HEK293 (cell line): ENCODE results near the gene SEMA4F.

Source experiments
- GLIS1 ChIP-seq: fragments of 450-650 bp; formaldehyde crosslinking; IDR thresholded peaks from 2 replicates; pipeline ENCODE4 v1.5.1; 2016; ENCODE audit warnings: missing biosample characterization, missing genetic modification characterization
- IKZF3 ChIP-seq: fragments of 450-650 bp; IDR thresholded peaks from 2 replicates; pipeline ENCODE4 v1.5.0; 2018; ENCODE audit warnings: missing biosample characterization, mild to moderate bottlenecking, missing genetic modification characterization, moderate library complexity
- PRDM1 ChIP-seq: fragments of 450-650 bp; formaldehyde crosslinking; IDR thresholded peaks from 2 replicates; pipeline ENCODE4; 2016; ENCODE audit warnings: missing biosample characterization, missing genetic modification characterization
- PRDM2 ChIP-seq: fragments of 450-650 bp; formaldehyde crosslinking; IDR thresholded peaks from 2 replicates; pipeline ENCODE4 v1.5.1; 2016; ENCODE audit warnings: missing biosample characterization, missing genetic modification characterization, borderline replicate concordance
- TRIM28 ChIP-seq: IDR thresholded peaks from 2 replicates; pipeline ENCODE4 v1.6.1; 2011; ENCODE audit warnings: low read length, control low read depth, borderline replicate concordance
- ZBTB1 ChIP-seq: fragments of 450-650 bp; formaldehyde crosslinking; IDR thresholded peaks from 2 replicates; pipeline ENCODE4 v1.5.1; 2016; ENCODE audit warnings: missing biosample characterization, missing genetic modification characterization
- ZBTB26 ChIP-seq: fragments of 450-650 bp; formaldehyde crosslinking; optimal IDR thresholded peaks from 2 replicates; pipeline ENCODE3; 2016; ENCODE audit warnings: missing biosample characterization, mild to moderate bottlenecking, missing genetic modification characterization
- ZBTB44 ChIP-seq: fragments of 450-650 bp; IDR thresholded peaks from 2 replicates; pipeline ENCODE4 v1.5.1; 2018; ENCODE audit warnings: missing biosample characterization, mild to moderate bottlenecking, missing genetic modification characterization
- ZNF114 ChIP-seq: fragments of 450-650 bp; formaldehyde crosslinking; IDR thresholded peaks from 2 replicates; pipeline ENCODE4 v1.5.0; 2017; ENCODE audit warnings: missing biosample characterization, missing genetic modification characterization
- ZNF155 ChIP-seq: fragments of 450-650 bp; formaldehyde crosslinking; IDR thresholded peaks from 2 replicates; pipeline ENCODE4 v1.5.1; 2016; ENCODE audit warnings: missing biosample characterization, missing genetic modification characterization
- ZNF174 ChIP-seq: fragments of 450-650 bp; formaldehyde crosslinking; IDR thresholded peaks from 2 replicates; pipeline ENCODE4 v1.5.0; 2017; ENCODE audit warnings: missing biosample characterization, mild to moderate bottlenecking, missing genetic modification characterization
- ZNF211 ChIP-seq: fragments of 450-650 bp; formaldehyde crosslinking; IDR thresholded peaks from 2 replicates; pipeline ENCODE4 v1.5.1; 2016; ENCODE audit warnings: low read depth, missing biosample characterization, missing genetic modification characterization
- ZNF223 ChIP-seq: fragments of 450-650 bp; formaldehyde crosslinking; IDR thresholded peaks from 2 replicates; pipeline ENCODE4 v1.5.1; 2016; ENCODE audit warnings: missing biosample characterization, missing genetic modification characterization
- ZNF24 ChIP-seq: fragments of 450-650 bp; formaldehyde crosslinking; IDR thresholded peaks from 2 replicates; pipeline ENCODE4 v1.5.1; 2016; ENCODE audit warnings: missing biosample characterization, missing genetic modification characterization
- ZNF292 ChIP-seq: fragments of 450-650 bp; formaldehyde crosslinking; IDR thresholded peaks from 2 replicates; pipeline ENCODE4 v1.5.1; 2016; ENCODE audit warnings: low read depth, missing biosample characterization, missing genetic modification characterization, borderline replicate concordance
- ZNF341 ChIP-seq: fragments of 450-650 bp; formaldehyde crosslinking; IDR thresholded peaks from 2 replicates; pipeline ENCODE4; 2016; ENCODE audit warnings: low read depth, missing biosample characterization, missing genetic modification characterization
- ZNF48 ChIP-seq: fragments of 450-650 bp; formaldehyde crosslinking; IDR thresholded peaks from 2 replicates; pipeline ENCODE4 v1.5.1; 2016; ENCODE audit warnings: missing biosample characterization, missing genetic modification characterization
- ZNF561 ChIP-seq: fragments of 450-650 bp; IDR thresholded peaks from 2 replicates; pipeline ENCODE4 v1.5.1; 2018; ENCODE audit warnings: missing biosample characterization, missing genetic modification characterization, borderline replicate concordance
- ZNF580 ChIP-seq: fragments of 450-650 bp; formaldehyde crosslinking; IDR thresholded peaks from 2 replicates; pipeline ENCODE4 v1.5.1; 2016; ENCODE audit warnings: missing biosample characterization, missing genetic modification characterization
- ZNF629 ChIP-seq: fragments of 450-650 bp; formaldehyde crosslinking; IDR thresholded peaks from 2 replicates; pipeline ENCODE4 v1.5.1; 2017; ENCODE audit warnings: missing biosample characterization, missing genetic modification characterization
- ZNF645 ChIP-seq: fragments of 450-650 bp; formaldehyde crosslinking; IDR thresholded peaks from 2 replicates; pipeline ENCODE4; 2016; ENCODE audit warnings: missing biosample characterization, missing genetic modification characterization
- ZNF677 ChIP-seq: fragments of 450-650 bp; IDR thresholded peaks from 2 replicates; pipeline ENCODE4 v1.5.0; 2018; ENCODE audit warnings: missing biosample characterization, mild to moderate bottlenecking, missing genetic modification characterization, moderate library complexity
- TF ChIP-seq, protein P1 (sequence below): fragments of 450-650 bp; formaldehyde crosslinking; IDR thresholded peaks from 2 replicates; pipeline ENCODE4 v1.5.1; 2016; ENCODE audit warnings: missing biosample characterization, missing genetic modification characterization, low read depth
- TF ChIP-seq, protein P2 (sequence below): sonication (generic); formaldehyde crosslinking; IDR thresholded peaks from 2 replicates; pipeline ENCODE4 v1.8.1; 2022; ENCODE audit warnings: mild to moderate bottlenecking, moderate library complexity, missing genetic modification reagents
- TF ChIP-seq, protein P3 (sequence below): fragments of 450-650 bp; formaldehyde crosslinking; IDR thresholded peaks from 2 replicates; pipeline ENCODE4 v1.5.1; 2016; ENCODE audit warnings: missing biosample characterization, missing genetic modification characterization

SEMA4F gene

DNA sequence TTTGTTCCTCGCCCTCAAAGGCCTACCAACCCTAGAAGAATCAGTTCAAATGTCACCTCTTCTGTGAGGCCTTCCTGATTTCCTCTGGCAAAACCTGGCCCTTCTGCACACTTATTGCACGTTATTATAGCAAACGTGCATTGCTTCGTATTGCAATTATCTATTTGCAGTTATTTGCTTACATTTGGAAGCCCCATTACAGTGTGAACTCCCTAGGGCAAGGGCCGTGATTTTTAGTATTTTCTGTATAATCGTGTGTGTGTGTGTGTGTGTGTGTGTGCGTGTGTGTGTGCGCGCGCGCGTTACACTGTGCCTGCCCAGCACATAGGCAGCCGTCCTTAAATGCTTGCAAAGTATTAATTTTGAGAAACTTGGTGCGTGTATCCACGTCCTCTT is 460 bp upstream of the SEMA4F start (continued):
- no peak for TF ChIP-seq ZNF211 (tag by site-specific recombination)
- no peak for TF ChIP-seq IKZF3 (tag by site-specific recombination)
- no peak; the same call in 1 of the 2 replicates for TF ChIP-seq ZNF561 (tag by site-specific recombination)
- no peak for TF ChIP-seq PRDM1 (tag by site-specific recombination)
- TF ChIP-seq, protein P1, sequence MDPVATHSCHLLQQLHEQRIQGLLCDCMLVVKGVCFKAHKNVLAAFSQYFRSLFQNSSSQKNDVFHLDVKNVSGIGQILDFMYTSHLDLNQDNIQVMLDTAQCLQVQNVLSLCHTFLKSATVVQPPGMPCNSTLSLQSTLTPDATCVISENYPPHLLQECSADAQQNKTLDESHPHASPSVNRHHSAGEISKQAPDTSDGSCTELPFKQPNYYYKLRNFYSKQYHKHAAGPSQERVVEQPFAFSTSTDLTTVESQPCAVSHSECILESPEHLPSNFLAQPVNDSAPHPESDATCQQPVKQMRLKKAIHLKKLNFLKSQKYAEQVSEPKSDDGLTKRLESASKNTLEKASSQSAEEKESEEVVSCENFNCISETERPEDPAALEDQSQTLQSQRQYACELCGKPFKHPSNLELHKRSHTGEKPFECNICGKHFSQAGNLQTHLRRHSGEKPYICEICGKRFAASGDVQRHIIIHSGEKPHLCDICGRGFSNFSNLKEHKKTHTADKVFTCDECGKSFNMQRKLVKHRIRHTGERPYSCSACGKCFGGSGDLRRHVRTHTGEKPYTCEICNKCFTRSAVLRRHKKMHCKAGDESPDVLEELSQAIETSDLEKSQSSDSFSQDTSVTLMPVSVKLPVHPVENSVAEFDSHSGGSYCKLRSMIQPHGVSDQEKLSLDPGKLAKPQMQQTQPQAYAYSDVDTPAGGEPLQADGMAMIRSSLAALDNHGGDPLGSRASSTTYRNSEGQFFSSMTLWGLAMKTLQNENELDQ (tag by site-specific recombination) = no peak
- TF ChIP-seq TRIM28 = no peak
- no peak for TF ChIP-seq ZNF677 (tag by site-specific recombination)
- no peak for TF ChIP-seq ZBTB1 (tag by site-specific recombination)
- no peak for TF ChIP-seq ZNF114
- no peak for TF ChIP-seq ZNF48 (tag by site-specific recombination)
- peak; percentile 57; the same call in 1 of the 2 replicates for TF ChIP-seq ZNF24 (tag by site-specific recombination)
- no peak for TF ChIP-seq ZNF174 (tag by site-specific recombination)
- no peak for TF ChIP-seq ZNF645 (tag by site-specific recombination)
- TF ChIP-seq ZNF580 = no peak
- TF ChIP-seq ZBTB44 (tag by site-specific recombination) = no peak
- TF ChIP-seq ZNF629 = 0 out of 2 replicates have a peak, but pooled peaks have one; percentile 7
- TF ChIP-seq ZNF155 (tag by site-specific recombination) = no peak
- TF ChIP-seq, protein P2, sequence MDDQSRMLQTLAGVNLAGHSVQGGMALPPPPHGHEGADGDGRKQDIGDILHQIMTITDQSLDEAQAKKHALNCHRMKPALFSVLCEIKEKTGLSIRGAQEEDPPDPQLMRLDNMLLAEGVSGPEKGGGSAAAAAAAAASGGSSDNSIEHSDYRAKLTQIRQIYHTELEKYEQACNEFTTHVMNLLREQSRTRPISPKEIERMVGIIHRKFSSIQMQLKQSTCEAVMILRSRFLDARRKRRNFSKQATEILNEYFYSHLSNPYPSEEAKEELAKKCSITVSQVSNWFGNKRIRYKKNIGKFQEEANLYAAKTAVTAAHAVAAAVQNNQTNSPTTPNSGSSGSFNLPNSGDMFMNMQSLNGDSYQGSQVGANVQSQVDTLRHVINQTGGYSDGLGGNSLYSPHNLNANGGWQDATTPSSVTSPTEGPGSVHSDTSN = no peak
- no peak for TF ChIP-seq ZNF341 (tag by site-specific recombination)
- no peak for TF ChIP-seq GLIS1 (tag by site-specific recombination)
- TF ChIP-seq PRDM2 = no peak
- no peak for TF ChIP-seq ZNF292
- TF ChIP-seq ZNF223 (tag by site-specific recombination) = no peak
- TF ChIP-seq ZBTB26 (tag by site-specific recombination) = peak; percentile 36
- TF ChIP-seq, protein P3, sequence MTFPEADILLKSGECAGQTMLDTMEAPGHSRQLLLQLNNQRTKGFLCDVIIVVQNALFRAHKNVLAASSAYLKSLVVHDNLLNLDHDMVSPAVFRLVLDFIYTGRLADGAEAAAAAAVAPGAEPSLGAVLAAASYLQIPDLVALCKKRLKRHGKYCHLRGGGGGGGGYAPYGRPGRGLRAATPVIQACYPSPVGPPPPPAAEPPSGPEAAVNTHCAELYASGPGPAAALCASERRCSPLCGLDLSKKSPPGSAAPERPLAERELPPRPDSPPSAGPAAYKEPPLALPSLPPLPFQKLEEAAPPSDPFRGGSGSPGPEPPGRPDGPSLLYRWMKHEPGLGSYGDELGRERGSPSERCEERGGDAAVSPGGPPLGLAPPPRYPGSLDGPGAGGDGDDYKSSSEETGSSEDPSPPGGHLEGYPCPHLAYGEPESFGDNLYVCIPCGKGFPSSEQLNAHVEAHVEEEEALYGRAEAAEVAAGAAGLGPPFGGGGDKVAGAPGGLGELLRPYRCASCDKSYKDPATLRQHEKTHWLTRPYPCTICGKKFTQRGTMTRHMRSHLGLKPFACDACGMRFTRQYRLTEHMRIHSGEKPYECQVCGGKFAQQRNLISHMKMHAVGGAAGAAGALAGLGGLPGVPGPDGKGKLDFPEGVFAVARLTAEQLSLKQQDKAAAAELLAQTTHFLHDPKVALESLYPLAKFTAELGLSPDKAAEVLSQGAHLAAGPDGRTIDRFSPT (tag by site-specific recombination) = no peak
